ENCODE data around the gene LMO1.

The LMO1 gene

GRCh38 chr11:8222820-8223512 is 40.7 kb downstream of the LMO1 start:
- no peaks in the 10 kb centered on the region for H3K79me2 ChIP-seq (ENCODE audit: insufficient read depth, low read length)
- no peak overlapping the region for H3K9ac ChIP-seq (ENCODE audit: low read depth, low read length, poor library complexity, severe bottlenecking)
- H3K4me2 ChIP-seq (ENCODE audit: low read depth, low read length, poor library complexity, severe bottlenecking) = no peak overlapping the region
- H3K9me2 ChIP-seq (replicated peaks; ENCODE audit: low read depth, low read length) = no peaks in the 10 kb centered on the region
- TF ChIP-seq CTCF (conservative IDR thresholded peaks at IDR 0.05; ENCODE audit: low read length) (no peak), EZH2phosphoT487 (IDR thresholded peaks at IDR 0.05; ENCODE audit: borderline replicate concordance) (no peak)
- no peaks in the 10 kb centered on the region for H3F3A ChIP-seq (ENCODE audit: low read depth)
- no peaks in the 10 kb centered on the region for H3K36me3 ChIP-seq (ENCODE audit: insufficient read depth, low read length)
- peaks cover 9% of the 10 kb centered on the region for H3K4me1 ChIP-seq (ENCODE audit: insufficient read depth, low read length, poor library complexity, severe bottlenecking)
- no peak overlapping the region for H3K4me3 ChIP-seq (ENCODE audit: low read length, poor library complexity, severe bottlenecking)
- no peaks in the 10 kb centered on the region for H3K27me3 ChIP-seq (ENCODE audit: insufficient read depth, low read length, poor library complexity, severe bottlenecking)
- H3K9me3 ChIP-seq (ENCODE audit: insufficient read depth, low read depth, low read length) = no peaks in the 10 kb centered on the region
- H2AFZ ChIP-seq (ENCODE audit: low read length) = no peak overlapping the region
- H4K20me1 ChIP-seq (ENCODE audit: insufficient read depth, low read length, poor library complexity, severe bottlenecking) = no peaks in the 10 kb centered on the region

- Histone ChIP-seq H3K9me2 (replicated peaks; ENCODE audit: low read depth, low read length) (no peaks in the 10 kb centered on the region), H3K27me3 (ENCODE audit: insufficient read depth, low read length, poor library complexity, severe bottlenecking) (no peaks in the 10 kb centered on the region), H3K4me2 (ENCODE audit: low read depth, low read length, poor library complexity, severe bottlenecking) (no peak overlapping the region), H3K4me1 (ENCODE audit: insufficient read depth, low read length, poor library complexity, severe bottlenecking) (peaks cover 9% of the 10 kb centered on the region), H4K20me1 (ENCODE audit: insufficient read depth, low read length, poor library complexity, severe bottlenecking) (no peaks in the 10 kb centered on the region), H3F3A (ENCODE audit: low read depth) (no peaks in the 10 kb centered on the region), H3K9ac (ENCODE audit: low read depth, low read length, poor library complexity, severe bottlenecking) (no peak overlapping the region), H3K79me2 (ENCODE audit: insufficient read depth, low read length) (no peaks in the 10 kb centered on the region), H3K9me3 (ENCODE audit: insufficient read depth, low read depth, low read length) (no peaks in the 10 kb centered on the region), H3K36me3 (ENCODE audit: insufficient read depth, low read length) (no peaks in the 10 kb centered on the region), H3K4me3 (ENCODE audit: low read length, poor library complexity, severe bottlenecking) (no peak overlapping the region), H2AFZ (ENCODE audit: low read length) (no peak overlapping the region)
- TF ChIP-seq CTCF (conservative IDR thresholded peaks at IDR 0.05; ENCODE audit: low read length) = no peak
- TF ChIP-seq EZH2phosphoT487 (IDR thresholded peaks at IDR 0.05; ENCODE audit: borderline replicate concordance) = no peak
Observed at GRCh38 chr11:8221917-8222495, 41.7 kb downstream of the LMO1 start.

GRCh38 chr11:8221046-8221723 is 42.5 kb downstream of the LMO1 start:
- TF ChIP-seq CTCF (conservative IDR thresholded peaks at IDR 0.05; ENCODE audit: low read length) (no peak), EZH2phosphoT487 (IDR thresholded peaks at IDR 0.05; ENCODE audit: borderline replicate concordance) (no peak)

More at GRCh38 chr11:8221046-8221723, 42.5 kb downstream of the LMO1 start:
- Histone ChIP-seq H3K4me3 (ENCODE audit: low read length, poor library complexity, severe bottlenecking) (no peak overlapping the region), H3K27me3 (ENCODE audit: insufficient read depth, low read length, poor library complexity, severe bottlenecking) (no peaks in the 10 kb centered on the region), H3K36me3 (ENCODE audit: insufficient read depth, low read length) (no peaks in the 10 kb centered on the region), H3F3A (ENCODE audit: low read depth) (no peaks in the 10 kb centered on the region), H3K4me2 (ENCODE audit: low read depth, low read length, poor library complexity, severe bottlenecking) (no peak overlapping the region), H3K9me2 (replicated peaks; ENCODE audit: low read depth, low read length) (no peaks in the 10 kb centered on the region), H3K9me3 (ENCODE audit: insufficient read depth, low read depth, low read length) (no peaks in the 10 kb centered on the region), H3K79me2 (ENCODE audit: insufficient read depth, low read length) (no peaks in the 10 kb centered on the region), H3K4me1 (ENCODE audit: insufficient read depth, low read length, poor library complexity, severe bottlenecking) (peaks cover 9% of the 10 kb centered on the region), H3K9ac (ENCODE audit: low read depth, low read length, poor library complexity, severe bottlenecking) (no peak overlapping the region), H4K20me1 (ENCODE audit: insufficient read depth, low read length, poor library complexity, severe bottlenecking) (no peaks in the 10 kb centered on the region), H2AFZ (ENCODE audit: low read length) (no peak overlapping the region)

Measured in Loucy (cell line).